HCT116 (cell line): ENCODE measurements around the gene WDR17. TPM values are rescaled to one million over a fixed set of nuclear protein-coding genes. Genes with fewer than 3 reads are reported as not detected.

Experiments used
- ATAC-seq: fragments of 200-7000 bp; cut with Tn5 transposase; 2 replicates; pipeline ENCODE4 v1.9.1; 2020; ENCODE audit warnings: mild to moderate bottlenecking, moderate library complexity
- BruUV-seq: library from RNA; stranded (reverse); fragments of 400-500 nt; replicated peaks from 2 replicates; lab custom pipeline; 2021; lab: Mats Ljungman, UMichigan
- CTCF ChIA-PET: fragments of 300-600 bp; sonication (Branson Sonifier 250); formaldehyde crosslinking; loops from one replicate; lab custom pipeline; 2021; ENCODE audit warnings: antibody characterized with exemption; lab: Charles Lee
- POLR2A ChIA-PET: fragments of 300-600, 350-600 bp; sonication (Branson Sonifier 250); formaldehyde crosslinking; loops from one replicate; lab custom pipeline; 2021; ENCODE audit warnings: antibody characterized with exemption; lab: Charles Lee
- RAD21 ChIA-PET, 2 experiments: fragments of 300-600 bp; sonication (Branson Sonifier 250); formaldehyde crosslinking; loops; one replicate each; lab custom pipeline; 2023; ENCODE audit warnings: low total read pairs in 2 of 2; ENCODE audit not compliant: uncharacterized antibody in 2 of 2, unreplicated experiment in 2 of 2, low non-redundant PET in 1 of 2; lab: Charles Lee
- DNase-seq: peaks from one replicate; pipeline ENCODE4 v3.0.0-alpha.2; 2010; ENCODE audit warnings: low read depth, low spot score
- H2AFZ ChIP-seq: fragments of 200-600 bp; shearing (Covaris generic), sonication (generic); 2 replicates; pipeline ENCODE4 v1.6.1; 2017; ENCODE audit warnings: low read depth, mixed run types, mixed read lengths, antibody characterized with exemption, low read length; ENCODE audit not compliant: poor library complexity, severe bottlenecking
- H3K27ac ChIP-seq: 2 replicates; pipeline ENCODE4 v1.5.1; 2012; ENCODE audit warnings: low read depth, low read length
- H3K27me3 ChIP-seq: fragments of 200-600 bp; sonication (generic); 2 replicates; pipeline ENCODE4 v1.6.1; 2016; ENCODE audit warnings: mixed run types, low read length, mixed read lengths; ENCODE audit not compliant: insufficient read depth
- H3K36me3 ChIP-seq, 2 experiments: fragments of 200-500 bp in 1 of 2; fragments of 200-600 bp in 1 of 2; sonication (Bioruptor generic) in 1 of 2; sonication (generic) in 1 of 2; 2 replicates each; pipeline versions ENCODE4 v1.5.1 to v1.6.1; 2014 to 2016; ENCODE audit warnings: low read length in 2 of 2, inconsistent platforms in 1 of 2, mixed read lengths in 1 of 2, mixed run types in 1 of 2; ENCODE audit not compliant: insufficient read depth in 2 of 2, control insufficient read depth in 1 of 2
- H3K4me1 ChIP-seq, 2 experiments: fragments of 200-600 bp in 1 of 2; sonication (generic) in 1 of 2; 2 replicates each; pipeline versions ENCODE4 v1.5.1 to v1.6.1; 2012 to 2017; ENCODE audit warnings: low read length in 2 of 2, inconsistent platforms in 1 of 2, mild to moderate bottlenecking in 1 of 2, mixed read lengths in 1 of 2, mixed run types in 1 of 2, moderate library complexity in 1 of 2; ENCODE audit not compliant: insufficient read depth in 2 of 2, control insufficient read depth in 1 of 2
- H3K4me2 ChIP-seq: fragments of 200-600 bp; sonication (generic); 2 replicates; pipeline ENCODE4 v1.6.1; 2017; ENCODE audit warnings: mixed run types, low read length, mixed read lengths
- H3K4me3 ChIP-seq, 2 experiments: fragments of 200-600 bp in 1 of 2; sonication (generic) in 1 of 2; replicated peaks in 1 of 2; 2 replicates each; pipeline ENCODE4 v1.5.1; 2011 to 2016; ENCODE audit warnings: low read length in 2 of 2, control low read depth in 1 of 2, low read depth in 1 of 2, mild to moderate bottlenecking in 1 of 2, mixed read lengths in 1 of 2, mixed run types in 1 of 2
- H3K79me2 ChIP-seq: fragments of 200-600 bp; sonication (generic); 2 replicates; pipeline ENCODE4 v1.6.1; 2017; ENCODE audit warnings: mild to moderate bottlenecking, mixed run types, low read length, moderate library complexity, mixed read lengths; ENCODE audit not compliant: insufficient read depth
- H3K9ac ChIP-seq: fragments of 200-600 bp; sonication (generic); 2 replicates; pipeline ENCODE4 v1.6.1; 2016; ENCODE audit warnings: low read length, mixed read lengths
- H3K9me2 ChIP-seq: fragments of 200-600 bp; sonication (generic), shearing (Covaris generic); 2 replicates; pipeline ENCODE4 v1.6.1; 2017; ENCODE audit warnings: mixed run types, mild to moderate bottlenecking, moderate library complexity; ENCODE audit not compliant: insufficient read depth
- H3K9me3 ChIP-seq, 2 experiments: fragments of 200-500 bp in 1 of 2; fragments of 200-600 bp in 1 of 2; sonication (Bioruptor generic) in 1 of 2; sonication (generic) in 1 of 2; 2 replicates each; pipeline ENCODE4 v1.6.1; 2014 to 2017; ENCODE audit warnings: low read length in 2 of 2, mixed read lengths in 2 of 2, inconsistent platforms in 1 of 2, low read depth in 1 of 2, mild to moderate bottlenecking in 1 of 2, mixed run types in 1 of 2, moderate library complexity in 1 of 2; ENCODE audit not compliant: control insufficient read depth in 1 of 2, insufficient read depth in 1 of 2
- H4K20me1 ChIP-seq: fragments of 200-600 bp; sonication (generic), shearing (Covaris generic); 2 replicates; pipeline ENCODE4 v1.6.1; 2017; ENCODE audit warnings: mixed run types, mild to moderate bottlenecking, moderate library complexity; ENCODE audit not compliant: insufficient read depth
- ELF1 ChIP-seq: IDR thresholded peaks from 2 replicates; pipeline ENCODE4 v1.6.1; 2012; ENCODE audit warnings: low read depth, borderline replicate concordance
- FOSL1 ChIP-seq: IDR thresholded peaks from 2 replicates; pipeline ENCODE4 v1.6.1; 2012; ENCODE audit warnings: low read depth
- SIN3A ChIP-seq: IDR thresholded peaks from 2 replicates; pipeline ENCODE4 v1.6.1; 2012; ENCODE audit warnings: low read depth
- SP1 ChIP-seq: IDR thresholded peaks from 2 replicates; pipeline ENCODE4 v1.6.1; 2012; ENCODE audit warnings: low read depth
- YY1 ChIP-seq: IDR thresholded peaks from 2 replicates; pipeline ENCODE4 v1.6.1; 2011; ENCODE audit warnings: low read length, low read depth, moderate library complexity, mild to moderate bottlenecking; ENCODE audit not compliant: insufficient replicate concordance; ENCODE audit errors: extremely low read depth
- intact Hi-C: fragments of 100-400 bp; cut with micrococcal nuclease; formaldehyde crosslinking; loops from 2 replicates; pipeline ENCODE4 v1.10.0; 2022
- total RNA-seq: library from RNA; stranded (reverse); gene quantifications from one replicate; pipeline ENCODE4 v1.2.1, GENCODE V29; 2021; ENCODE audit not compliant: unreplicated experiment
- TF ChIP-seq, protein P1 (sequence below): IDR thresholded peaks from 2 replicates; pipeline ENCODE4 v1.6.1; 2012
- TF ChIP-seq, protein P2 (sequence below): IDR thresholded peaks from 2 replicates; pipeline ENCODE4 v1.6.1; 2011; ENCODE audit warnings: mild to moderate bottlenecking, low read length, moderate library complexity; ENCODE audit not compliant: insufficient replicate concordance; ENCODE audit errors: extremely low read depth

WDR17 gene
- total RNA-seq, 1 experiment from 2014 or later: 0.20 TPM

DNA sequence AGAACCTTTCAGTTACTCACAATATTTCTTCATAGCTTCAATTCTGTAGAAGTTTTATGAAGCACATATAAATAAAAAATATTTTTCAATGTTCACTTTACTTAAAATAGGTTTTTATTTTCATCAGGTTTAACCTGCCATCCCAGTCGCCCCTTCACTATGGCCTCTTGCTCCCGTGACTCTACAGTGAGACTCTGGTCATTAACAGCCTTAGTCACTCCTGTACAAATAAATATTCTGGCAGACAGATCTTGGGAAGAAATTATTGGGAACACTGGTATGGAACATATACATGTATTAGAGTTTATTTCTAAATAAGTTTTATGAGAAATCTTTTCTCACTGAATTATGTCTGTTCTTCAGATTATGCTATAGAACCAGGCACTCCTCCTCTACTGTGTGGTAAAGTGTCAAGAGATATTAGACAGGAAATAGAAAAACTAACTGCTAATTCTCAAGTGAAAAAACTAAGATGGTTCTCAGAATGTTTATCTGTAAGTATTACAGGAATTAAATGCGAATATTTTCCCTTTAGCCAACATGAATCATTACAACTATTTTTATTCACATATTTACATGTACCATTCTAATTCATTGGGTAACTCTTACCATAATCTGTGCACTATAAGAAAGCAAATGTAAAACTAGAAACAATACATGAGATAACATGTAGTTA lies 84.2 kb downstream of the WDR17 start:
- Histone ChIP-seq H3K27ac (no peak overlapping the region), H3K9me2 (no peaks in the 10 kb centered on the region), H3K9me3 (no peaks in the 10 kb centered on the region), H3K79me2 (no peaks in the 10 kb centered on the region), H3K4me2 (no peak overlapping the region), H3K4me3 (no peak overlapping the region), H3K36me3 (no peaks in the 10 kb centered on the region), H3K27me3 (no peaks in the 10 kb centered on the region), H4K20me1 (no peaks in the 10 kb centered on the region), H3K4me1 (no peaks in the 10 kb centered on the region), H2AFZ (peak overlapping the region; percentile 83), H3K9ac (no peak overlapping the region)
- no TSS peak for BruUV-seq
- intact Hi-C loops: loop anchor here (1.0 to 5.0 kb wide), 2 partner anchors 127 to 191 kb away; no protein-coding TSS in a partner anchor
- POLR2A ChIA-PET: no interaction called here
- CTCF ChIA-PET: interaction anchor here (0.9 to 2.3 kb wide), 6 partner anchors 9 to 191 kb away, joined by 3 to 34 read pairs (median 4); no protein-coding TSS in a partner anchor
- RAD21 ChIA-PET: interaction anchor here (0.9 to 1.9 kb wide), 2 partner anchors 127 to 128 kb away, joined by 3 to 5 read pairs; no protein-coding TSS in a partner anchor
- TF ChIP-seq SIN3A: no peak
- no peak for TF ChIP-seq FOSL1
- TF ChIP-seq, protein P1, sequence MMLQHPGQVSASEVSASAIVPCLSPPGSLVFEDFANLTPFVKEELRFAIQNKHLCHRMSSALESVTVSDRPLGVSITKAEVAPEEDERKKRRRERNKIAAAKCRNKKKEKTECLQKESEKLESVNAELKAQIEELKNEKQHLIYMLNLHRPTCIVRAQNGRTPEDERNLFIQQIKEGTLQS: no peak
- no peak for TF ChIP-seq ELF1
- no peak for TF ChIP-seq YY1
- TF ChIP-seq, protein P2, sequence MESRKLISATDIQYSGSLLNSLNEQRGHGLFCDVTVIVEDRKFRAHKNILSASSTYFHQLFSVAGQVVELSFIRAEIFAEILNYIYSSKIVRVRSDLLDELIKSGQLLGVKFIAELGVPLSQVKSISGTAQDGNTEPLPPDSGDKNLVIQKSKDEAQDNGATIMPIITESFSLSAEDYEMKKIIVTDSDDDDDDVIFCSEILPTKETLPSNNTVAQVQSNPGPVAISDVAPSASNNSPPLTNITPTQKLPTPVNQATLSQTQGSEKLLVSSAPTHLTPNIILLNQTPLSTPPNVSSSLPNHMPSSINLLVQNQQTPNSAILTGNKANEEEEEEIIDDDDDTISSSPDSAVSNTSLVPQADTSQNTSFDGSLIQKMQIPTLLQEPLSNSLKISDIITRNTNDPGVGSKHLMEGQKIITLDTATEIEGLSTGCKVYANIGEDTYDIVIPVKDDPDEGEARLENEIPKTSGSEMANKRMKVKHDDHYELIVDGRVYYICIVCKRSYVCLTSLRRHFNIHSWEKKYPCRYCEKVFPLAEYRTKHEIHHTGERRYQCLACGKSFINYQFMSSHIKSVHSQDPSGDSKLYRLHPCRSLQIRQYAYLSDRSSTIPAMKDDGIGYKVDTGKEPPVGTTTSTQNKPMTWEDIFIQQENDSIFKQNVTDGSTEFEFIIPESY: no peak
- no peak for TF ChIP-seq SP1
- TF ChIP-seq, all 23 proteins: peak for 0
- no peak for DNase-seq
- ATAC-seq: no peak
